HepG2 (cell line): ENCODE measurements around the gene METRNL. TPM values are rescaled to one million over a fixed set of nuclear protein-coding genes. Genes with fewer than 3 reads are reported as not detected.

ENCODE experiments used
- ARNT2 ChIP-seq: sonication (generic); formaldehyde crosslinking; IDR thresholded peaks from 2 replicates; pipeline ENCODE4 v1.8.0; 2022; ENCODE audit warnings: mild to moderate bottlenecking, low read depth, missing genetic modification reagents, moderate library complexity
- CEBPB ChIP-seq: IDR thresholded peaks from 2 replicates; pipeline ENCODE4 v1.6.1; 2011; ENCODE audit warnings: low read depth, low read length, improper control_type of control experiment, borderline replicate concordance
- FOXK1 ChIP-seq: sonication (generic); formaldehyde crosslinking; IDR thresholded peaks from 2 replicates; pipeline ENCODE4 v1.4.0; 2020; ENCODE audit warnings: low read depth, missing genetic modification reagents, borderline replicate concordance
- FOXK2 ChIP-seq: fragments of 450-650 bp; IDR thresholded peaks from 2 replicates; pipeline ENCODE4 v1.6.1; 2016
- GRHL1 ChIP-seq: sonication (generic); formaldehyde crosslinking; conservative IDR thresholded peaks from 2 replicates; pipeline ENCODE4 v1.8.0; 2022; ENCODE audit warnings: missing genetic modification reagents
- HINFP ChIP-seq: sonication (generic); formaldehyde crosslinking; IDR thresholded peaks from 2 replicates; pipeline ENCODE4 v1.4.0; 2020; ENCODE audit warnings: low read depth, mild to moderate bottlenecking, missing genetic modification reagents
- HMG20A ChIP-seq: IDR thresholded peaks from 2 replicates; pipeline ENCODE4 v1.6.1; 2016; ENCODE audit warnings: borderline replicate concordance
- HOXA9 ChIP-seq: sonication (generic); formaldehyde crosslinking; IDR thresholded peaks from 2 replicates; pipeline ENCODE4 v1.8.1; 2022; ENCODE audit warnings: missing genetic modification reagents, mild to moderate bottlenecking, moderate library complexity, borderline replicate concordance
- KLF9 ChIP-seq: IDR thresholded peaks from 2 replicates; pipeline ENCODE4 v1.6.1; 2016; ENCODE audit warnings: low read depth
- KMT2A ChIP-seq: sonication (generic); formaldehyde crosslinking; IDR thresholded peaks from 2 replicates; pipeline ENCODE4 v1.4.0; 2020; ENCODE audit warnings: missing genetic modification reagents
- NCOA2 ChIP-seq: sonication (generic); formaldehyde crosslinking; IDR thresholded peaks from 2 replicates; pipeline ENCODE4 v1.8.0; 2022; ENCODE audit warnings: inconsistent platforms
- PRDM15 ChIP-seq: sonication (generic); formaldehyde crosslinking; IDR thresholded peaks from 2 replicates; pipeline ENCODE4 v1.4.0; 2020; ENCODE audit warnings: missing genetic modification reagents
- SMAD1 ChIP-seq: sonication (generic); formaldehyde crosslinking; IDR thresholded peaks from 2 replicates; pipeline ENCODE4 v1.4.0; 2020; ENCODE audit warnings: missing genetic modification reagents, low read depth, mild to moderate bottlenecking, borderline replicate concordance
- SOX6 ChIP-seq, 2 experiments: fragments of 450-650 bp in 1 of 2; sonication (generic) in 1 of 2; formaldehyde crosslinking in 1 of 2; IDR thresholded peaks; 2 replicates each; pipeline versions ENCODE4 v1.4.0 to v1.6.1; 2017 to 2020; ENCODE audit warnings: antibody characterized with exemption in 1 of 2, mild to moderate bottlenecking in 1 of 2, missing genetic modification reagents in 1 of 2
- ZNF326 ChIP-seq: sonication (generic); formaldehyde crosslinking; IDR thresholded peaks from 2 replicates; pipeline ENCODE4 v1.4.0; 2020; ENCODE audit warnings: missing genetic modification reagents, borderline replicate concordance
- ZNF33A ChIP-seq: sonication (generic); formaldehyde crosslinking; IDR thresholded peaks from 2 replicates; pipeline ENCODE4 v1.5.1; 2020; ENCODE audit warnings: missing genetic modification reagents, mild to moderate bottlenecking, moderate library complexity, borderline replicate concordance
- ZNF468 ChIP-seq: sonication (generic); formaldehyde crosslinking; IDR thresholded peaks from 2 replicates; pipeline ENCODE4 v1.8.0; 2022; ENCODE audit warnings: mild to moderate bottlenecking, moderate library complexity, missing genetic modification reagents
- ZNF563 ChIP-seq: sonication (generic); formaldehyde crosslinking; IDR thresholded peaks from 2 replicates; pipeline ENCODE4 v1.8.0; 2022; ENCODE audit warnings: mild to moderate bottlenecking, moderate library complexity, missing genetic modification reagents
- ZNF773 ChIP-seq: sonication (generic); formaldehyde crosslinking; IDR thresholded peaks from 2 replicates; pipeline ENCODE4 v1.4.0; 2020; ENCODE audit warnings: missing genetic modification reagents, borderline replicate concordance
- ZNF781 ChIP-seq: sonication (generic); formaldehyde crosslinking; IDR thresholded peaks from 2 replicates; pipeline ENCODE4 v1.5.1; 2020; ENCODE audit warnings: borderline replicate concordance, mild to moderate bottlenecking, missing genetic modification reagents; ENCODE audit errors: not compliant biosample characterization
- polyA plus RNA-seq, 8 experiments: library from polyadenylated mRNA; depleted of rRNA in 3 of 8; stranded (reverse) in 7 of 8; unstranded in 1 of 8; fragments of >200 nt; fragmentation: Illumina TruSeq in 4 of 8; extraction: Trizol in 4 of 8; gene quantifications; 2 replicates each; pipeline versions ENCODE4 v1.2.1 to v1.2.3, GENCODE V29; 2011 to 2016; ENCODE audit warnings: low read depth in 4 of 8, missing spikeins in 1 of 8, mixed read lengths in 1 of 8; ENCODE audit not compliant: insufficient read depth in 1 of 8
- total RNA-seq, 5 experiments: library from RNA; depleted of rRNA; stranded (reverse); fragments of >200 nt; fragmentation: Illumina TruSeq; extraction: Trizol; gene quantifications; 2 replicates each; pipeline ENCODE4 v1.2.3, GENCODE V29; 2016; ENCODE audit warnings: low read depth in 1 of 5

METRNL gene
- total and polyA plus RNA-seq, 2 of the 13 experiments (the other 11 are each of a cell fraction or from before 2014, with no cell fraction given): 0.66 to 0.84 TPM

- TF ChIP-seq KLF9 (CRISPR knock-in tag) (0 out of 2 replicates have a peak, but pooled peaks have one; percentile 58), ZNF563 (peak; percentile 96), GRHL1 (CRISPR knock-in tag) (no peak), ZNF33A (CRISPR knock-in tag) (no peak), HINFP (0 out of 2 replicates have a peak, but pooled peaks have one; percentile 62), SMAD1 (CRISPR knock-in tag) (peak; percentile 87), ZNF773 (CRISPR knock-in tag) (peak; percentile 89; the same call in 1 of the 2 replicates), HMG20A (CRISPR knock-in tag) (no peak), SOX6 (IDR thresholded peaks at IDR 0.05) (no peak), SOX6 (CRISPR knock-in tag; IDR thresholded peaks at IDR 0.05) (peak; percentile 53; the same call in 1 of the 2 replicates), ZNF468 (0 out of 2 replicates have a peak, but pooled peaks have one; percentile 6), PRDM15 (CRISPR knock-in tag) (peak; percentile 67), CEBPB (no peak), FOXK2 (no peak), HOXA9 (CRISPR knock-in tag) (peak; percentile 81; the same call in 1 of the 2 replicates), KMT2A (CRISPR knock-in tag) (peak; percentile 84; the same call in 1 of the 2 replicates), ZNF326 (CRISPR knock-in tag) (no peak), NCOA2 (CRISPR knock-in tag) (peak; percentile 63), ARNT2 (peak; percentile 92), ZNF781 (peak; percentile 10), FOXK1 (CRISPR knock-in tag) (peak; percentile 54; the same call in 1 of the 2 replicates)
Observed at GRCh38 chr17:83051396-83052240, 27.8 kb upstream of the METRNL start (continued).
